Heart left ventricle (tissue), 16 donors: ENCODE results near the gene ATP6V0A4. TPM values are rescaled to one million over a fixed set of nuclear protein-coding genes. Genes with fewer than 3 reads are reported as not detected.

ENCODE experiments used
- ATAC-seq, 4 donors: fragments of 200-7000 bp; cut with Tn5 transposase; one replicate each; pipeline ENCODE4 v1.9.1; 2020 to 2022; ENCODE audit warnings: moderate library complexity in 4 of 4, mild to moderate bottlenecking in 3 of 4, moderate number of reproducible peaks in 1 of 4
- DNase-seq, 5 donors: peaks; one replicate each; pipeline ENCODE4 v3.0.0-alpha.2; 2020
- H3K27ac ChIP-seq, 12 donors: fragments of 200-600 bp; sonication (generic) in 4 of 12; one replicate each; pipeline versions ENCODE4 v1.5.0 to v1.8.0; 2016 to 2022; ENCODE audit warnings: mild to moderate bottlenecking in 2 of 12
- H3K27me3 ChIP-seq, 9 donors: fragments of 200-600 bp; sonication (generic) in 2 of 9; one replicate each; pipeline versions ENCODE4 v1.5.1 to v1.8.0; 2016 to 2022; ENCODE audit warnings: mild to moderate bottlenecking in 3 of 9
- H3K36me3 ChIP-seq, 9 donors: fragments of 200-600 bp; sonication (generic) in 2 of 9; one replicate each; pipeline versions ENCODE4 v1.5.0 to v1.8.0; 2018 to 2022; ENCODE audit warnings: mild to moderate bottlenecking in 2 of 9
- H3K4me1 ChIP-seq, 12 donors: fragments of 200-600 bp; sonication (generic) in 4 of 12; one replicate each; pipeline versions ENCODE4 v1.5.0 to v1.8.0; 2016 to 2022; ENCODE audit warnings: mild to moderate bottlenecking in 3 of 12
- H3K4me3 ChIP-seq, 12 donors: fragments of 200-600 bp; sonication (generic) in 4 of 12; one replicate each; pipeline versions ENCODE4 v1.5.0 to v1.8.0; 2017 to 2022; ENCODE audit warnings: mild to moderate bottlenecking in 9 of 12, moderate library complexity in 4 of 12
- H3K9me3 ChIP-seq, 12 donors: fragments of 200-600 bp; sonication (generic) in 4 of 12; one replicate each; pipeline versions ENCODE4 v1.5.0 to v1.8.0; 2016 to 2022; ENCODE audit warnings: mild to moderate bottlenecking in 1 of 12
- POLR2A ChIP-seq, 2 donors: fragments of 450-650 bp; IDR thresholded peaks; one replicate each; pipeline ENCODE4 v1.6.1; 2017; ENCODE audit warnings: antibody characterized with exemption in 2 of 2, mild to moderate bottlenecking in 2 of 2, moderate library complexity in 2 of 2
- WGBS, 4 donors: extraction: QIAGEN DNeasy Blood & Tissue Kit in 2 of 4; methylation state at CpG; one replicate each; pipeline versions ENCODE4 v1.1.5 to v1.1.7; 2013 to 2018; 5-methylcytosine and 5-hydroxymethylcytosine counted together
- intact Hi-C, 10 donors: fragments of 100-400 bp; cut with DNase I; formaldehyde crosslinking; loops; one replicate each; pipeline versions ENCODE4 v1.11.1 to v1.14.2; 2022
- polyA plus RNA-seq, 2 donors: library from polyadenylated mRNA; stranded (reverse); fragments of 200-250 nt; gene quantifications; one replicate each; pipeline ENCODE4 v1.2.3, GENCODE V29; 2013
- total RNA-seq, 9 donors: library from RNA; depleted of rRNA in 2 of 9; stranded (reverse); fragments of >200 nt in 2 of 9; fragmentation: NEBNext Ultra II Directional in 3 of 9; extraction: Animal tissue kit (Norgen Biotek cat#: 25700) in 3 of 9; gene quantifications; one replicate each; pipeline versions ENCODE4 v1.1.0 to v1.2.4, GENCODE V29; 2016 to 2023
- TF ChIP-seq, protein P1 (sequence below), 12 donors: fragments of 200-600 bp; sonication (generic) in 4 of 12; IDR thresholded peaks; one replicate each; pipeline versions ENCODE4 v1.5.0 to v1.8.0; 2018 to 2022; ENCODE audit warnings: antibody characterized with exemption in 12 of 12, mild to moderate bottlenecking in 5 of 12
- donor health status: ischemic (EF 13 %, LVEDD 7.1; RV severe dilation, severe dysfunction).
- donor health status: healthy with polysubstance abuse.
- donor health status: DM: no; HTN: yes; CAD: no.
- donor health status: DM: no; HTN: no; CAD: no.
- donor health status: ischemic (EF 25% LVEDD 6.9; RV normal size, moderate dysfunction).
- donor health status: ischemic (EF 25% LVEDD 5.7; RV mildly dilated, moderate dysfunction).
- donor health status: healthy.
- donor health status: DM: yes; HTN: yes; CAD: no.
- donor health status: ischemic (EF 35%, LVEDD 5.7; RV mildly dilated, moderate dysfunction).
- donor health status: nonischemic (EF 11% LVEDD 7.7; RV severe dilation, severe dysfunction).
- donor health status: DM: yes; HTN: yes; CAD: no.
- donor health status: PGD.
- donor health status: ischemic (EF 29% LVEDD 5.4; RV normal size, mild dysfunction).
- donor health status: nonischemic (EF 23%, LVEDD 6.1; RV moderate dilation, normal function).

The ATP6V0A4 gene
- total and polyA plus RNA-seq, 11 donors: not detected

DNA sequence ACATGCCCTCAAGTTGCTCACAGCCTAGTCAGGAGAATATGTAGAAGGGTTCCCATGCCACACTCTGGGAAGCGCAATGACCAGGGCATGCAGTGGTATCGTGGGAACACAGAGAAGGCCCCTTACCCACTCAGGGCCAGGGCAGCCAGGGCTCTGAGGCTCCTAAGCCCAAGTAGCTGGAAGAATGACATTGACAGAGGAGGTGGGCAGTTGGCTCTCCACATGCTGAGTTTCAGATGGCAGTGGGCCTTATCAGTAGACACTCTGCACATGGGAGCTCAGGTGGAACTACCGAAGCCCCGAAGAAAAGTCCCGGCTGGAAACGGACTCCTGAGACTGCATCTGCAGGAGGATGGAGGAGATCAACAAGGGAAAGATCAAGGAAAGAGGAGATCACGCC is 81.1 kb downstream of the ATP6V0A4 start:
- no peak for DNase-seq
- Histone ChIP-seq H3K4me1 (no peaks in the 10 kb centered on the region), H3K27ac (no peak overlapping the region), H3K9me3 (no peaks in the 10 kb centered on the region), H3K36me3 (no peaks in the 10 kb centered on the region), H3K4me3 (no peak overlapping the region), H3K27me3 (no peaks in the 10 kb centered on the region)
- WGBS, 4 donors: 95 to 97% (median 97%) methylated on average over 7 of the region's 7 CpGs
- ATAC-seq: no peak
- no peak for TF ChIP-seq POLR2A (IDR thresholded peaks at IDR 0.05)
- TF ChIP-seq, protein P1, sequence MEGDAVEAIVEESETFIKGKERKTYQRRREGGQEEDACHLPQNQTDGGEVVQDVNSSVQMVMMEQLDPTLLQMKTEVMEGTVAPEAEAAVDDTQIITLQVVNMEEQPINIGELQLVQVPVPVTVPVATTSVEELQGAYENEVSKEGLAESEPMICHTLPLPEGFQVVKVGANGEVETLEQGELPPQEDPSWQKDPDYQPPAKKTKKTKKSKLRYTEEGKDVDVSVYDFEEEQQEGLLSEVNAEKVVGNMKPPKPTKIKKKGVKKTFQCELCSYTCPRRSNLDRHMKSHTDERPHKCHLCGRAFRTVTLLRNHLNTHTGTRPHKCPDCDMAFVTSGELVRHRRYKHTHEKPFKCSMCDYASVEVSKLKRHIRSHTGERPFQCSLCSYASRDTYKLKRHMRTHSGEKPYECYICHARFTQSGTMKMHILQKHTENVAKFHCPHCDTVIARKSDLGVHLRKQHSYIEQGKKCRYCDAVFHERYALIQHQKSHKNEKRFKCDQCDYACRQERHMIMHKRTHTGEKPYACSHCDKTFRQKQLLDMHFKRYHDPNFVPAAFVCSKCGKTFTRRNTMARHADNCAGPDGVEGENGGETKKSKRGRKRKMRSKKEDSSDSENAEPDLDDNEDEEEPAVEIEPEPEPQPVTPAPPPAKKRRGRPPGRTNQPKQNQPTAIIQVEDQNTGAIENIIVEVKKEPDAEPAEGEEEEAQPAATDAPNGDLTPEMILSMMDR (IDR thresholded peaks at IDR 0.05): no peak
- intact Hi-C loops: no loop called here

DNA sequence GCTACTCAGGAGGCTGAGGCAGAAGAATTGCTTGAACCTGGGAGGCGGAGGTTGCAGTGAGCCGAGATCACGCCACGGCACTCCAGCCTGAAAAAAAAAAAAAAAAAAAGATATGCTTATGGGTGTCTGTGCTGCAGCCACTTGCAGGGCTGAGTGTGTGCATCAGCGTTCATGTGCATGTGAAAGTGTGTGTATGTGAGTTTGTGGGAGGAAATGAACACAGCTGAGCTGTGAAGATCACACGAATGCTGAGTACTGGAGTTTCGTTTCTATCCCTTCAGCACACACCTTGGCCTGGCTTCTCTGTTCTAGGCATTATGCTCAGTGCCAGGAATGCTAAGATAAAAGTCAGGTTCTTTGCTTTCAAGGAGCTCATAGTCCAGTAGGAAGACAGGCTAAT is 84.8 kb downstream of the ATP6V0A4 start:
- TF ChIP-seq, protein P1 (IDR thresholded peaks at IDR 0.05): no peak
- no peak for TF ChIP-seq POLR2A (IDR thresholded peaks at IDR 0.05)
- 86 to 90% (median 88%) methylated on average over 7 of the region's 7 CpGs for WGBS, 4 donors
- Histone ChIP-seq H3K36me3 (no peaks in the 10 kb centered on the region), H3K9me3 (no peaks in the 10 kb centered on the region), H3K4me3 (no peak overlapping the region), H3K27ac (no peak overlapping the region), H3K4me1 (no peaks in the 10 kb centered on the region), H3K27me3 (no peaks in the 10 kb centered on the region)
- intact Hi-C loops: no loop called here
- DNase-seq: no peak
- no peak for ATAC-seq

DNA sequence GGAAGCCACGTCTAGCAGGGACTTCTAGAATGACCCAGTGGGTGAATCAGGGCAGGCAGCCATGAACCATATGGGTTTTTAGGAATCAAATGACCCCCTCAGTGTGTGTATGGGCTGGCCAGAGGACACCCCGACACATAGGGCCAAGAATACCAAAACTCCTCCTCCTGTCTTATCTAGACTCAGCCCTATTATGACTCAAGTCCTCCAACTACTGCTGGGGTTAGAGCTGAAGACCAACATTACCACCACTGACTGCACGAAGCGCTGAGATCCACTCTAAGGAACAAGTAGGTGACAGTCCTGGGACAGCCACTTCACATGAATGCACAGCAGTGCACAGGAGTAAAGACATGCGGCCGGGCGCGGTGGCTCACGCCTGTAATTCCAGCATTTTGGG is 85.3 kb downstream of the ATP6V0A4 start:
- intact Hi-C loops: no loop called here
- ATAC-seq: no peak
- H3K9me3 ChIP-seq: no peaks in the 10 kb centered on the region
- H3K27ac ChIP-seq: no peak overlapping the region
- H3K4me3 ChIP-seq: no peak overlapping the region
- no peaks in the 10 kb centered on the region for H3K4me1 ChIP-seq
- no peaks in the 10 kb centered on the region for H3K27me3 ChIP-seq
- WGBS, 4 donors: 91 to 94% (median 91%) methylated on average over 7 to 9 of the region's 9 CpGs
- TF ChIP-seq, protein P1 (IDR thresholded peaks at IDR 0.05): no peak
- no peak for TF ChIP-seq POLR2A (IDR thresholded peaks at IDR 0.05)
- no peak for DNase-seq
- no peaks in the 10 kb centered on the region for H3K36me3 ChIP-seq

DNA sequence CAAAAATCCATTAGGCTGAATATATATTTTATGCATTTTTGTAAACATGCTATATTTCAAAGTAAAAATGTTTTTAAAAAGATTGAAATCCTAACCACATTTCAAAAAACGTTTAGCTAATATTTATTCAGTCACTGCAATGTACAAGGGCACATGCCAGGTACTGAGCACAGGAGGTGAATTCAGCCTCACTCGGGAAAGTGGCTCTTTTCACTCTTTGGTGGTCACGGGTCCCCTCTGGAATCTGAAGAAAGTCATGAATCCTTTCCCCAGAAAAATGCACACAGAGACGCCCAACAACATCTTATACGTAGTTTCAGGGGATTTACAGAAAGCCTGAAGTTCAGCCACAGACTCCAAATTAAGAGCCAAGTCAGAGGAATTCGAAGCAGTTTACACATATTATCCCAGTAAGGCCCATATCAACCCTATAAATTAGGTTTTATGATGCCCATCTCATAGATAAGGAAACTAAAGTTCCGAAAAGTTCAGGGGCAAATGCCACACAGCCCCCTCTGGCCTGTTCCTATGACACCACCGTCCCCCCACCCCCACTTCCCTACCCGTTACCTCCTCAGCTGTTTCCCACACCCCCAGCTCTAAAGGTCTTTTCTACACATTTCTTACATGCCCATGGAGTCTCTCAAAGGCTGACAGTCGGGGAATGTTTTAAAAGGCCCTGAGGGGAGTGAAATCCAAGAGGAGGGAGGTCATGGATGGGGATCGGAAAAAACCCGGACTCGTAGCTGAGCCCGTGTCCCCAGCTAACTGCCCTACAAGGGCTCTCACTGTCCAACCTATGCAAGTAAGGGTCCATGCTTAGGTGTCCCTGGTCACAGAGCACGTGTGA is 87.2 kb downstream of the ATP6V0A4 start:
- no peaks in the 10 kb centered on the region for H3K9me3 ChIP-seq
- 80 to 83% (median 81%) methylated on average over 15 of the region's 15 CpGs for WGBS, 4 donors
- ATAC-seq (no peak), DNase-seq (no peak)
- H3K4me1 ChIP-seq: no peaks in the 10 kb centered on the region
- H3K27ac ChIP-seq: no peak overlapping the region
- TF ChIP-seq, protein P1 (IDR thresholded peaks at IDR 0.05): no peak
- no peak for TF ChIP-seq POLR2A (IDR thresholded peaks at IDR 0.05)
- H3K27me3 ChIP-seq: no peaks in the 10 kb centered on the region
- H3K4me3 ChIP-seq: no peak overlapping the region
- no peaks in the 10 kb centered on the region for H3K36me3 ChIP-seq
- intact Hi-C loops: no loop called here
